A204.1 (cell line): ENCODE results near the gene ASB2.

Experiments
- FAIRE-seq: peaks from 2 replicates; lab custom pipeline; 2012; peaks lifted over from hg19 to GRCh38; lab: Jason Lieb, UNC

ASB2 gene

GRCh38 chr14:93926873-93927799 is 49.2 kb downstream of the ASB2 start, which contains the start of gene FAM181A:
Gene FAM181A, plus strand, starts transcription at chr14:93927344. Its CDS starts 942 bp downstream, at chr14:93928286.
- FAIRE-seq: no peak

- no peak for FAIRE-seq
Observed at GRCh38 chr14:93926245-93926872, 50.0 kb downstream of the ASB2 start.

DNA sequence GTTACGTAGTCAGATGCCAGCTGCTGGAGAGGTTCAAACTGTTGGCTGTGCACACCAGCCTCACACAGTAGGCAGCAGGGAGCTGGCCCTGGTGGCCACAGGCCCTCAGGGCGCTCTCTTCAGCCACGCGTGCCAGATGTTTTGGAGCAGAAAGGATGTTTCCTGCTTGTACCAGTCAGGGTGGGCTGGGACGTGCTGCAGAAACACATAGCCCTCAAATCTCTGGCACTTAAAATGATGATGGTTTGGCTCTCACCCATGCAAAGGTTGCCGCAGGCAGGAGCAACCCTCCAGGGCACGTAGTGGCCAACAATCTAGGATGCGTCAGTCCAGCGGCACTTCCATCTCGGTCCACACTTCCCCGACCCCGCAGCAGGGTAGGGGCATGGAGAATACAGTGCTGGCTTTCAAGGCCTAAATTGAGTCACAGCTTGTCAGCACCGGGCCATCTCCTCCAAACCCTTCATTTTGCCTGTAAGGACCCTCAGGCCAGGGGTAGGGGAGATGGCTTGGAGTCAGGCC is 50.9 kb downstream of the ASB2 start:
- FAIRE-seq: no peak

- FAIRE-seq: no peak
Observed at GRCh38 chr14:93924592-93925355, 51.6 kb downstream of the ASB2 start.

DNA sequence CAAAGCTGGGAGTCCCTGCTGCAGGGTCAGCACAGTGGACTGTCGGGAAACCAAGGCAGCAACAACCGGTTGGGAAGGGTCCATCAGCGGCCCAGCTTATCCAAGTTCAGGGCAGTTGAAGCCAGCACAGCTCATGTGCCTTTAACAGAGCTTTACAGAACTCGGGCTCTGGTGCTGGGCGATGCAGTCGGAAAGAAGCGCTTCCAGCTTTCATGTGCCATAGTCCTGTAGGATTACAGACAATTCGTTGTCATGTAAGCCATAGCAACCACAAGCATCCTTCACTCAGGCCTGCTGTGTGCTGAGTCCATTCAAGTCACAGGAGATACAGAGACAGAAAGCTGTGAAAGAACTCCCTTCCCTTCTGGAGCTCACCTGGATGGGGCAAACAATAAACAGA is 52.7 kb downstream of the ASB2 start:
- no peak for FAIRE-seq

- FAIRE-seq: no peak
Observed at GRCh38 chr14:93921001-93921806, 55.2 kb downstream of the ASB2 start.

DNA sequence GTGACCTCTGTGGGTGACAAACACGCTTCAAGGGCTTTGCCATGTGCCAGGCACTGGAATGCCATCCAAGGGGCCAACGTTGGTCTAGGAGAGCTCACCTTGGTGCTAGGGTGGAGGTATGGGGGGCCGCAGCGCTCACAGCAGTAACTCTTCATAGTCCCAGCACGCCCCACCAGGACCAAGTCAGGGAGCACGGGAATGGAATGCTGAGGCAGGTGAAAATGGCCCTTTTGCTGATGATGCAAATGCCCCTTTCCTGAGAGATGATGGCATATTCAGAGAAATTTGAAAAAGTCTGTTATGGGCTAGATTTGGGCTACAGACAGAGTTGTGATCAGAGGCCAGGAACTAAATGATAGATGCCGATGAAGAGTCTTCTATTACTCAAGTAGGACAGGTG is 59.2 kb downstream of the ASB2 start:
- FAIRE-seq: no peak

DNA sequence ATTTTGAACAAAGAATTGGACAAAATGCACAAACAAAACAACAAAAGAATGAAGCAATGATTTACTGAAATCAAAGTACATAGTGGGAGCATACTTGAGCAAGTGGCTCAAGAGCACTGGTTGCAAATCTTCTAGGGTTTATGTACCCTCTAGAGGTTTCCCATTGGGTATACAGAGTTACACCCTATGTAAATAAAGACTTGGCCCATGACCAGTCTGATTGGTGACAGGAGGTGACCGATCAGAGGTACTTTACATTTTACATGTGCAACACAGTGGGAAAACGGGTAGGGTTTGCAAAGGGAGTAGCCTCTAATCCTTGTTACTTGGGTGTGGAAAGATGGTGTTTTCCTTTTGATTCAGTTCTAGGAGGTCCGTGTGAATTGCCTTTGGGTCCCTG is 59.9 kb downstream of the ASB2 start:
- FAIRE-seq: no peak

DNA sequence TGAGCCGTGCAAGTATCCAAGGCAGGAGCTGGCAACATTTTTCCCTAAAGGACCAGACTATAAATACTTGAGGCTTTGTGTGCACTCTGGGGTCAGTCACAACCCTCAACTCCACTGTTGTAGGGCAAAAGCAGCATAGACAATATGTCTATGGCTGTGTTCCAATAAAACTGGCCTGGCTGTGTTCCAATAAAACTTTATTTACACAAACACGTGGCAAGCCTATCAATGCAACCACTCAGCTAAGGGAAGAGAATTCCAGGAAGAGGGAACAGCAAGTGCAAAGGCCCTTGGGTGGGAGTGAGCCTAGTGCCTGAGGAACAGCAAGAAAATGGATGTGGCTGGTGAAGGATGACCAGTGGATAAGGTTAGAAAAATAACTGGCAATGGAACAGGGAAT is 60.6 kb downstream of the ASB2 start:
- no peak for FAIRE-seq

DNA sequence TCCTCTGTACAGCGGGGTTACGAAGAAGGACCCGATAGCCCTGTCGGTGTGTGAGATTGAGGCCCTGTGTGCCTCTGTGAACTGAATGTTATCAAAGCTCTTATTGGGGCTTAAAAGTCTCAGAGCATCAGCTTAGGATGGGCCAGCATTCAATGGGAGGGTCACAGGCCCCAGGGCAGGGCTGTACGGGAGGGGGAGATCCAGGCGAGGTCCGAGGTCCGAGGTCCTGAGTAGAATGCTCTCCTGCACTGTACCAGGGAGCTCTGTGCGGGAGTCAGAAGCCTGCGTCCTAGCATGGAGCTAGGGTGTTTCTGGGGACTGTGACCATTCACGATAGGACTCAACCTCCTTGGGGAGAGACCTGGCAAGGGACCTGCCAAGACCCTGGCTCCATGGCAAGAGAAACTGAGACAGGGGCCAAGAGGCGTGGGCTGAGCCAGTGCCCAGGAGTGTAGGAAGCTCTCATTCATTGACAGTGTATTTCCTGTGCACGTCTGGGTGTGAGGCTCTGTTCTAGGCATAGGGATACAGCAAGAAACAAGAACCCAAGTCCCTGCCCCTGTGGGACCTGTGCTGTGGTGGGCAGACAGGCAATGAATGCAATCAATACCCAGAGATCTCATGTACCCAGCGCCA is 61.2 kb downstream of the ASB2 start:
- no peak for FAIRE-seq

DNA sequence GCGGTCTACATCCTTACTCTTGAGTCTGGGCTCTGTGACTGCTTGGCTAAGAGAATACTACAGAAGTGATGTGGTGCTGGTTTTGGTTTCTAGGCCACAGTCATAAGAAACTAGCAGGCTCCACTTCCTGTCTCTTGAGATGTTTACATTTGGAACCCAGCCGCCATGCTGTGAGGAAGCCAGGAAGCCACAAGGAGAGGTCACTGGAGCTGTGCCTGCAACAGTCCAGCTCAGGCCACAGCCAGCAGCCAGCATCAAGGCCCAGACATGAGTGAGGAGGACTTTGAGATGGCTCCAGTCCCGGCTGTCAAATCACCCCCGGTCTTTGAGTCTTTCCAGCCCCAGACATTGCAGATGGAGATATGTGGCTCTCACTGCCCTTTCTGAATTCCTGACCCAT is 62.1 kb downstream of the ASB2 start:
- no peak for FAIRE-seq

GRCh38 chr14:93912782-93913181 is 63.6 kb downstream of the ASB2 start:
- FAIRE-seq: no peak

- no peak for FAIRE-seq
Observed at GRCh38 chr14:93911975-93912615, 64.3 kb downstream of the ASB2 start.

DNA sequence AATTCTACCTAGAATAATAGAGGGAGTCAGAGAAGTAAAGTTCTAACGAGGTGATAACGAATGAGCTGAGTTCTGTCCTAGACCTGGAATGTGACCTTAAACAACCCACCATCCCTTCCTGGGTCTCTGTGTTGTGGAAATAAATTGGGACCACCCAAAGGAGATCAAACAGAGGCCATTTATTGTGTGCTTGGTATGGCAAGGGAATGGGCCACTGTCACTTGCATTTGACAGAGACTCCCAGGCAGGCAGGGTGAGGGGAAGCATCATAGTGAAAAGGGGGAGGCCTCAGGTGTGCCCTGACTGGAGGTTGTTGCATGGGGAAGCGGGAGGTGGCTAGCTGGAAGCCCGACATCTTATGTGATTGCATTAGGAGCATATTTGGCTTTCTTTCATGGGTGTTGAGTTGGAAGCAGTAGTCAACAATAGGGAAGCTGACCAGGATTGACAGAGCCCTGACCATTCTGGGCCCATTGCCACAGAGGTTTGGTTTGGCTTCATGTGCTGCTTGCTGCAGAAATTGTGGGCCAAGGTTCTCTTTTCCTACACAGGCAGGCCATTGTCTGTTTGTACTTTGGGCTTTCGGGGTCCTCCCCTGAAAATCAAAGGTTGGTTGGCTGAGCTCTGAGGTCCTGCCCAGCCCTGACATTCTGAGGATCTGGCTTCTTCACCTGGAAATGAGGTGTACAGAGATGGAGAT is 66.8 kb downstream of the ASB2 start:
- no peak for FAIRE-seq

GRCh38 chr14:93906341-93907329 is 69.7 kb downstream of the ASB2 start:
- FAIRE-seq: no peak

DNA sequence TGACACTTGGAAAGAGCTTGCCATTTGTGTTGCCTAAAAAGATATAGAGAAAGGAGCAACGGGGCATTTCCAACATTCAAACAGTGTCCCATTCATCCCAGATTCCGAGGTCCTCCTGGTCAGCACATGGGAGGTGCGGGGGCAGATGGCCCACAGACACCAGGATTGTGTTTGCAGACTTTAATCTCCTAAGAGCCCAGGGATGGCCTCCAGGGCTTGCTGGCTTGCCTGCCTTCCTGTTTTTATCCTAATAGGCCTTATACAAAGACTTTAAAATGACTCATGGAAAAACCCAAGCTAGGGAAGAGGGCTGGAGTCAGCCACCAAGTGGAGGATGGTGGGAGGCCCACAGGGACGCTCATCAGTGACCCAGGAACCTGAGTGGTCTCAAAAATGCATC is 70.7 kb downstream of the ASB2 start:
- no peak for FAIRE-seq

DNA sequence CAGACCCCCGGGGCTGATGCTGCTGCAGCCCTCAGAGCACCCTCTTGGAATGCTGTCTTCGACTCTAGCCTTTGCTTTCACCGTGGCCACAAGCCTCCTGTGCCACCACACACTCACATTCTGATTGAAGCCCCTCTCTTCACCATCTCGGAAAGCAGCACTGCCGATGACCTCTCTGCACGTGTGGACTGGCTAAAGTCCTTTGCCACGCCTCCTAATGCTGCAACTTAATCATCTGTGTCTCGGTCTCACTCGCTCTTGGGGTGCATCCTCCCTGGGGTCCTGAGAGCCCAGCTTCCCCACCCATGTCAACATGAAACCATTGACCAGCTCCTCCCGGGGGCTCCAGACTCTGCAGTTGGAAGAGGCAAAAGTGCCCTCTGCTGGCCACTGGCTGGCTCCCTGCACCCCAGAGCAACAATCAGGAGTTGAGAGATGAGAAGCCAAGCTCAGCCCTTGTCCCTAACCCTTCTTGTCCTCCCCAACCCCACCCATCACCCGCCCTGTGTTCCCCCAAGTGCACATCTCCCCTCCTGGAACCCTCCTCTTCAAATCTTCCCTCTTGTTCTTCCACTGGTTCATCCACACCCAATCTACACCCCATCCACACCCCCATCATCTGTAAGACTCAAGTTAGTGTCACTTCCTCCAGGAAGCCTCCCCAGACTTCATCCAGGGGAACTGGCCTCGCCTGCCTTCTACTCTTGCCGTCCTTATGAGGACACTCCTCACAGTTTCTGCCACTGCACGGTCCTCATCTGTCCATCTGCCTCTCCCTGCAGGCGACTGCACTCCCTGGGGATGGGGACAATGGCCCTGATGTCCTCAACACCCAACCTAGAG is 72.8 kb downstream of the ASB2 start:
- no peak for FAIRE-seq
